IMR-90 (cell line): ENCODE results near the gene S100A4. TPM values are rescaled to one million over a fixed set of nuclear protein-coding genes. Genes with fewer than 3 reads are reported as not detected.
A peak's percentile ranks its signal among the peaks of the same experiment; 100 is the strongest.

Experiments
- ATAC-seq: fragments of 200-7000 bp; cut with Tn5 transposase; 2 replicates; pipeline ENCODE4 v1.9.1; 2020; ENCODE audit warnings: low read depth, mild to moderate bottlenecking, moderate library complexity
- BruUV-seq: library from RNA; stranded (reverse); fragments of 400-500 nt; replicated peaks from 2 replicates; lab custom pipeline; 2021; lab: Mats Ljungman, UMichigan
- CTCF ChIA-PET: fragments of 300-600 bp; formaldehyde crosslinking; extraction: SDS; loops from one replicate; lab custom pipeline; 2021; ENCODE audit warnings: antibody characterized with exemption; lab: Yijun Ruan, JAX
- POLR2A ChIA-PET: fragments of 300-600 bp; sonication (Branson Sonifier 250); formaldehyde crosslinking; loops from one replicate; lab custom pipeline; 2022; ENCODE audit warnings: antibody characterized with exemption; ENCODE audit not compliant: unreplicated experiment; lab: Charles Lee
- DNase-seq: peaks from one replicate; pipeline ENCODE4 v3.0.0; 2013
- H2AFZ ChIP-seq: replicated peaks from 2 replicates; pipeline ENCODE3; 2013; ENCODE audit warnings: low read length, mild to moderate bottlenecking; ENCODE audit not compliant: poor library complexity
- H2AK5ac ChIP-seq: 2 replicates; pipeline ENCODE4 v1.6.1; 2013; ENCODE audit warnings: low read depth, low read length, inconsistent platforms
- H2AK9ac ChIP-seq: replicated peaks from 2 replicates; pipeline ENCODE3; 2013; ENCODE audit warnings: mild to moderate bottlenecking, low read depth, low read length, moderate library complexity; ENCODE audit not compliant: poor library complexity
- H2BK120ac ChIP-seq: 2 replicates; pipeline ENCODE4 v1.6.1; 2013; ENCODE audit warnings: low read depth, low read length, inconsistent platforms
- H2BK15ac ChIP-seq: 3 replicates; pipeline ENCODE4 v1.6.1; 2013; ENCODE audit warnings: low read depth, low read length, inconsistent platforms
- H2BK20ac ChIP-seq: 2 replicates; pipeline ENCODE4 v1.6.1; 2013; ENCODE audit warnings: low read depth, mild to moderate bottlenecking, inconsistent platforms, low read length, moderate library complexity
- H2BK5ac ChIP-seq: 2 replicates; pipeline ENCODE4 v1.6.1; 2013; ENCODE audit warnings: mild to moderate bottlenecking, low read depth, low read length, inconsistent platforms; ENCODE audit not compliant: poor library complexity, severe bottlenecking
- H3K14ac ChIP-seq: replicated peaks from 2 replicates; pipeline ENCODE4 v1.6.1; 2013; ENCODE audit warnings: low read depth, low read length, inconsistent platforms
- H3K18ac ChIP-seq: 2 replicates; pipeline ENCODE4 v1.6.1; 2013; ENCODE audit warnings: low read depth, low read length, control low read depth
- H3K23ac ChIP-seq: 2 replicates; pipeline ENCODE4 v1.6.1; 2013; ENCODE audit warnings: low read depth, low read length, inconsistent platforms
- H3K27ac ChIP-seq: 2 replicates; pipeline ENCODE4 v1.5.1; 2013; ENCODE audit warnings: mild to moderate bottlenecking, control low read depth, low read length; ENCODE audit not compliant: insufficient read depth
- H3K27me3 ChIP-seq: 2 replicates; pipeline ENCODE4 v1.6.1; 2013; ENCODE audit warnings: low read length; ENCODE audit not compliant: control insufficient read depth, insufficient read depth
- H3K36me3 ChIP-seq: 2 replicates; pipeline ENCODE4 v1.6.1; 2013; ENCODE audit warnings: low read length, mixed read lengths; ENCODE audit not compliant: control insufficient read depth, insufficient read depth
- H3K4ac ChIP-seq: 2 replicates; pipeline ENCODE4 v1.6.1; 2013; ENCODE audit warnings: low read depth, low read length, inconsistent platforms
- H3K4me1 ChIP-seq: 2 replicates; pipeline ENCODE4 v1.6.1; 2013; ENCODE audit warnings: low read length, mixed read lengths; ENCODE audit not compliant: control insufficient read depth, insufficient read depth
- H3K4me2 ChIP-seq: 2 replicates; pipeline ENCODE4 v1.6.1; 2013; ENCODE audit warnings: low read depth, mild to moderate bottlenecking, control low read depth, low read length, moderate library complexity
- H3K4me3 ChIP-seq: 2 replicates; pipeline ENCODE4 v1.5.1; 2013; ENCODE audit warnings: low read depth, mild to moderate bottlenecking, control low read depth, low read length, moderate library complexity; ENCODE audit not compliant: insufficient read depth
- H3K56ac ChIP-seq: 2 replicates; pipeline ENCODE4 v1.6.1; 2013; ENCODE audit warnings: low read length, inconsistent platforms; ENCODE audit not compliant: insufficient read depth; ENCODE audit errors: extremely low read depth
- H3K79me1 ChIP-seq, 2 experiments: 2 replicates each; pipeline ENCODE4 v1.6.1; 2013; ENCODE audit warnings: low read length in 2 of 2, inconsistent platforms in 1 of 2, low read depth in 1 of 2
- H3K9ac ChIP-seq: 2 replicates; pipeline ENCODE4 v1.6.1; 2013; ENCODE audit warnings: low read depth, low read length, control low read depth
- H3K9me1 ChIP-seq: 2 replicates; pipeline ENCODE4 v1.6.1; 2013; ENCODE audit warnings: low read length, inconsistent platforms; ENCODE audit not compliant: insufficient read depth
- H3K9me3 ChIP-seq: 2 replicates; pipeline ENCODE4 v1.6.1; 2013; ENCODE audit warnings: low read length; ENCODE audit not compliant: control insufficient read depth, insufficient read depth
- H4K20me1 ChIP-seq: 2 replicates; pipeline ENCODE4 v1.6.1; 2013; ENCODE audit warnings: low read length, inconsistent platforms; ENCODE audit not compliant: insufficient read depth
- H4K5ac ChIP-seq: 2 replicates; pipeline ENCODE4 v1.6.1; 2013; ENCODE audit warnings: mild to moderate bottlenecking, low read depth, low read length, control low read depth
- H4K8ac ChIP-seq, 2 experiments: 2 replicates each; pipeline ENCODE4 v1.6.1; 2013; ENCODE audit warnings: low read depth in 2 of 2, low read length in 2 of 2, control low read depth in 1 of 2, inconsistent platforms in 1 of 2
- H4K91ac ChIP-seq: 2 replicates; pipeline ENCODE4 v1.6.1; 2013; ENCODE audit warnings: low read depth, low read length, inconsistent platforms; ENCODE audit not compliant: insufficient read depth
- BHLHE40 ChIP-seq: fragments of 150-350 bp; IDR thresholded peaks from 2 replicates; pipeline ENCODE4 v1.6.1; 2016; ENCODE audit warnings: mild to moderate bottlenecking, low read depth, low read length
- CEBPB ChIP-seq: IDR thresholded peaks from 2 replicates; pipeline ENCODE4 v1.6.1; 2012; ENCODE audit warnings: low read depth, low read length, improper control_type of control experiment
- CHD1 ChIP-seq: IDR thresholded peaks from 2 replicates; pipeline ENCODE4 v1.6.1; 2012; ENCODE audit warnings: low read depth, low read length, improper control_type of control experiment
- FOS ChIP-seq: fragments of 150-350 bp; IDR thresholded peaks from 2 replicates; pipeline ENCODE4 v1.6.1; 2016; ENCODE audit warnings: low read depth, low read length
- MAFK ChIP-seq: IDR thresholded peaks from 2 replicates; pipeline ENCODE4 v1.6.1; 2012; ENCODE audit warnings: low read depth, low read length, improper control_type of control experiment
- MXI1 ChIP-seq: IDR thresholded peaks from 2 replicates; pipeline ENCODE4 v1.6.1; 2012; ENCODE audit warnings: low read depth, mild to moderate bottlenecking, low read length, moderate library complexity, borderline replicate concordance
- NFE2L2 ChIP-seq: fragments of 150-350 bp; IDR thresholded peaks from 2 replicates; pipeline ENCODE4 v1.6.1; 2016; ENCODE audit warnings: low read depth, mild to moderate bottlenecking, low read length
- POLR2A ChIP-seq: IDR thresholded peaks from 2 replicates; pipeline ENCODE4 v1.6.1; 2012; ENCODE audit warnings: mild to moderate bottlenecking, low read depth, low read length
- RAD21 ChIP-seq: IDR thresholded peaks from 2 replicates; pipeline ENCODE4 v1.6.1; 2012; ENCODE audit warnings: low read length, improper control_type of control experiment
- RFX5 ChIP-seq: IDR thresholded peaks from 2 replicates; pipeline ENCODE4 v1.8.0; 2012; ENCODE audit warnings: low read depth, mild to moderate bottlenecking, low read length, moderate library complexity
- SMC3 ChIP-seq: fragments of 150-350 bp; IDR thresholded peaks from 2 replicates; pipeline ENCODE4 v1.6.1; 2016; ENCODE audit warnings: low read depth, mild to moderate bottlenecking, antibody characterized with exemption, low read length, moderate library complexity
- WGBS, 2 experiments: methylation state at CpG; one replicate each; pipeline versions ENCODE4 v1.1.5 to v1.1.7; 2013; ENCODE audit warnings: missing lambda C conversion rate in 2 of 2; ENCODE audit not compliant: insufficient read length in 1 of 2; ENCODE audit errors: extremely low coverage in 2 of 2; 5-methylcytosine and 5-hydroxymethylcytosine counted together
- dilution Hi-C: fragments of 300-500 bp; cut with HindIII; formaldehyde crosslinking; loops from one replicate; pipeline ENCODE4 v1.14.3; 2018; ENCODE audit warnings: low sequenced_read_pairs; ENCODE audit not compliant: unreplicated experiment
- in situ Hi-C: fragments of 300-500 bp; cut with MboI; formaldehyde crosslinking; loops from 3 replicates; pipeline ENCODE4 v1.14.3; 2019; ENCODE audit warnings: low sequenced_read_pairs, inconsistent platforms, mixed read lengths
- intact Hi-C: fragments of 100-400 bp; cut with micrococcal nuclease; formaldehyde crosslinking; loops from 2 replicates; pipeline ENCODE4 v1.10.0; 2022
- polyA plus RNA-seq, 3 experiments: library from polyadenylated mRNA; depleted of rRNA; stranded (reverse); fragments of >200 nt; gene quantifications; 2 replicates each; pipeline ENCODE4 v1.2.3, GENCODE V29; 2012; ENCODE audit warnings: low replicate concordance in 1 of 3
- total RNA-seq: library from RNA; depleted of rRNA; stranded (reverse); fragments of >200 nt; gene quantifications from 2 replicates; pipeline ENCODE4 v1.2.3, GENCODE V29; 2012
- TF ChIP-seq, protein P1 (sequence below): conservative IDR thresholded peaks from 2 replicates; pipeline ENCODE4 v1.5.1; 2012; ENCODE audit warnings: mild to moderate bottlenecking, low read depth, low read length, improper control_type of control experiment
- TF ChIP-seq, protein P2 (sequence below): fragments of 150-350 bp; IDR thresholded peaks from 2 replicates; pipeline ENCODE4 v1.6.1; 2016; ENCODE audit warnings: low read depth, mild to moderate bottlenecking, low read length, moderate library complexity, borderline replicate concordance

Gene S100A4
- total and polyA plus RNA-seq, 2 of the 4 experiments (the other 2 are of a cell fraction), result 5.6 to 16.6 TPM

DNA sequence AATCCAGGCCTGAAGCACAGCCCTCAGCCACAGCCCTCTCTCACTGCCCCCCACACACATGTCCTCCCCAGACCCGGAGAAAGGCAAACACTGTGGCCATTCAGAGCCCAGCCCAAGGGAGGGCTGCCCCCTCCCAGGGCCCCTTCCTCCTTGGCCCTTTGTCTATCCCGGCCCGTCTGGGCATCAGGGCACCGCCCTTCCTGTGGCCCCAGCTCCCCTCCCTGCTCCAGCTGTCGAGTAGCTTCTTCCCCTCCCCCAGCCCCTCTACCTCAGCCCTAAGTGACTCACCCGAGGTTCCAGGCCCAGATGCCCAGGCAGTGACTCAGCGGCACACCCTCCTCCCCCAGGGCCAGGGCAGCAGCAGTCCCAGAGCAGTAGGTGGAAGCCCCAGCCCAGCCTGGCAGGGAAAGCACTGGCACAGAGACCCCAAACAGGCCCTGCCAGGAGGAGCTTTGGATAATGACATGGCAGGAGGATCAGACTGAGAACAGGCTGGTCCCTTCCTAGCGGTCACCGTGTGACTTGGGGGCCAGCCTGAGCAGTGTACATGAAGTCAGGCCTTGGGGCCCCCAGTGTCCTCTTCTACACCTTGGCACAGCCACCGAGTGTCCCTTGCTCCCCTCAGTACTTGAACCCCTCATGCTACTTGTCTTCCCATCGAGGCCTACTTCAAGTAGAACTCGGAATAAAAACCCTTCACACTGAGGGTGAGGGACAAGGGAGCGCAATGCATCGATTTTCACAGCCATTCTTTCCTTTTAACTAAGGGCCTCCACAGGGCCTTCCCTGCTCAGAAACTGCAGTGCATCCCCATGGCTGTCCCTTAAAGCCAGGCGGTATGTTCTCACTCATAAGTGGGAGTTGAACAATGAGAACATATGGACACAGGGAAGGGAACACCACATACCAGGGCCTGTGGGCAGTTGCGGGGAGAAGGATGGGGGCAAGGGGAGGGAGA, 21.1 kb upstream of the S100A4 start:
- Histone ChIP-seq H2BK15ac (peak overlapping the region; percentile 99), H2AK5ac (peak overlapping the region; percentile 100), H3K4me1 (peaks cover 31% of the 10 kb centered on the region), H4K8ac (peak overlapping the region; percentile 97 to 100), H2AK9ac (peak overlapping the region; percentile 100), H3K9me1 (peaks cover 28% of the 10 kb centered on the region), H3K4me2 (peak overlapping the region; percentile 25), H3K23ac (peak overlapping the region; percentile 100), H3K27ac (peak overlapping the region; percentile 94), H3K14ac (peak overlapping the region; percentile 100), H3K36me3 (no peaks in the 10 kb centered on the region), H4K91ac (peak overlapping the region; percentile 100), H3K27me3 (no peaks in the 10 kb centered on the region), H3K9me3 (no peaks in the 10 kb centered on the region), H2BK5ac (peak overlapping the region; percentile 98), H3K4me3 (no peak overlapping the region), H3K79me1 (peaks cover 4 to 49% of the 10 kb centered on the region in 2 experiments; a peak in 3 of 4 replicates), H4K20me1 (no peaks in the 10 kb centered on the region), H3K4ac (peak overlapping the region; percentile 100), H3K18ac (peak overlapping the region; percentile 98), H2BK20ac (peak overlapping the region; percentile 100), H3K56ac (peak overlapping the region; percentile 99), H3K9ac (peak overlapping the region; percentile 66), H2AFZ (peak overlapping the region; percentile 76), H2BK120ac (peak overlapping the region; percentile 100), H4K5ac (peak overlapping the region; percentile 99)
- CTCF ChIA-PET, result interaction anchor here (1.5 kb wide), 1 partner anchor 32 kb away, joined by 13 read pairs; no protein-coding TSS in a partner anchor
- in situ Hi-C loops (loop anchor here (5.0 to 10.0 kb wide), 2 partner anchors 34 to 52 kb away; no protein-coding TSS in a partner anchor), intact Hi-C loops (loop anchor here (2.0 kb wide), 1 partner anchor 18 kb away; the partner anchor contains the start of gene S100A3), dilution Hi-C loops (no loop called here)
- DNase-seq (peak; percentile 99), ATAC-seq (peak; percentile 85)
- 11% methylated on average over 7 of the region's 16 CpGs; no CpG with 5 or more reads in 1 of the 2 experiments for WGBS, 2 experiments
- POLR2A ChIA-PET, result interaction anchor here (0.5 to 1.6 kb wide), 10 partner anchors 12 to 153 kb away, joined by 3 to 34 read pairs (median 4); partner anchors contain the start of genes S100A13, S100A5 and S100A6
- BruUV-seq, result no TSS peak
- TF ChIP-seq BHLHE40 (peak; percentile 74), SMC3 (0 out of 2 replicates have a peak, but pooled peaks have one; percentile 8), NFE2L2 (peak; percentile 69; the same call in 1 of the 2 replicates), CHD1 (no peak), RFX5 (no peak), MAFK (no peak), CEBPB (0 out of 2 replicates have a peak, but pooled peaks have one; percentile 0), MXI1 (peak; percentile 44; the same call in 1 of the 2 replicates), POLR2A (peak; percentile 68), RAD21 (peak; percentile 35; the same call in 1 of the 2 replicates), FOS (peak; percentile 100)
- TF ChIP-seq, protein P1, sequence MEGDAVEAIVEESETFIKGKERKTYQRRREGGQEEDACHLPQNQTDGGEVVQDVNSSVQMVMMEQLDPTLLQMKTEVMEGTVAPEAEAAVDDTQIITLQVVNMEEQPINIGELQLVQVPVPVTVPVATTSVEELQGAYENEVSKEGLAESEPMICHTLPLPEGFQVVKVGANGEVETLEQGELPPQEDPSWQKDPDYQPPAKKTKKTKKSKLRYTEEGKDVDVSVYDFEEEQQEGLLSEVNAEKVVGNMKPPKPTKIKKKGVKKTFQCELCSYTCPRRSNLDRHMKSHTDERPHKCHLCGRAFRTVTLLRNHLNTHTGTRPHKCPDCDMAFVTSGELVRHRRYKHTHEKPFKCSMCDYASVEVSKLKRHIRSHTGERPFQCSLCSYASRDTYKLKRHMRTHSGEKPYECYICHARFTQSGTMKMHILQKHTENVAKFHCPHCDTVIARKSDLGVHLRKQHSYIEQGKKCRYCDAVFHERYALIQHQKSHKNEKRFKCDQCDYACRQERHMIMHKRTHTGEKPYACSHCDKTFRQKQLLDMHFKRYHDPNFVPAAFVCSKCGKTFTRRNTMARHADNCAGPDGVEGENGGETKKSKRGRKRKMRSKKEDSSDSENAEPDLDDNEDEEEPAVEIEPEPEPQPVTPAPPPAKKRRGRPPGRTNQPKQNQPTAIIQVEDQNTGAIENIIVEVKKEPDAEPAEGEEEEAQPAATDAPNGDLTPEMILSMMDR, result no peak
- TF ChIP-seq, protein P2, sequence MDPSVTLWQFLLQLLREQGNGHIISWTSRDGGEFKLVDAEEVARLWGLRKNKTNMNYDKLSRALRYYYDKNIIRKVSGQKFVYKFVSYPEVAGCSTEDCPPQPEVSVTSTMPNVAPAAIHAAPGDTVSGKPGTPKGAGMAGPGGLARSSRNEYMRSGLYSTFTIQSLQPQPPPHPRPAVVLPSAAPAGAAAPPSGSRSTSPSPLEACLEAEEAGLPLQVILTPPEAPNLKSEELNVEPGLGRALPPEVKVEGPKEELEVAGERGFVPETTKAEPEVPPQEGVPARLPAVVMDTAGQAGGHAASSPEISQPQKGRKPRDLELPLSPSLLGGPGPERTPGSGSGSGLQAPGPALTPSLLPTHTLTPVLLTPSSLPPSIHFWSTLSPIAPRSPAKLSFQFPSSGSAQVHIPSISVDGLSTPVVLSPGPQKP, result no peak
